CD4-positive, CD25-positive, alpha-beta regulatory T cell (primary cell): ENCODE measurements around the gene SOSTDC1. TPM values are rescaled to one million over a fixed set of nuclear protein-coding genes. Genes with fewer than 3 reads are reported as not detected.

Source experiments
- ATAC-seq, 2 donors: fragments of 150-1000 bp; cut with Tn5 transposase; one replicate each; pipeline ENCODE4 v1.10.0; 2021; ENCODE audit warnings: low read depth in 2 of 2, moderate number of reproducible peaks in 2 of 2, moderate library complexity in 1 of 2
- DNase-seq, 3 donors: peaks; one replicate each; pipeline versions ENCODE4 v3.0.0 to v3.0.0-alpha.2; 2012 to 2022; ENCODE audit warnings: mixed read lengths in 1 of 3
- H3K27ac ChIP-seq: one replicate; pipeline ENCODE4 v1.7.0; 2013; ENCODE audit warnings: mild to moderate bottlenecking, low read length; ENCODE audit not compliant: insufficient read depth, poor library complexity, severe bottlenecking
- H3K27me3 ChIP-seq: one replicate; pipeline ENCODE4 v1.7.0; 2013; ENCODE audit warnings: low read length; ENCODE audit not compliant: control insufficient read depth, insufficient read depth
- H3K36me3 ChIP-seq: one replicate; pipeline ENCODE4 v1.7.0; 2013; ENCODE audit warnings: mild to moderate bottlenecking, low read length, moderate library complexity; ENCODE audit not compliant: control insufficient read depth, insufficient read depth
- H3K4me1 ChIP-seq: 2 replicates; pipeline ENCODE4 v1.7.0; 2013; ENCODE audit warnings: mild to moderate bottlenecking, low read length; ENCODE audit not compliant: insufficient read depth, control insufficient read depth, poor library complexity, severe bottlenecking
- H3K4me3 ChIP-seq: one replicate; pipeline ENCODE4 v1.7.0; 2013; ENCODE audit warnings: low read depth, mild to moderate bottlenecking, low read length, moderate library complexity
- H3K9me3 ChIP-seq, 2 experiments: 1 replicate in 1 of 2; 2 replicates in 1 of 2; pipeline ENCODE4 v1.7.0; 2013; ENCODE audit warnings: low read length in 2 of 2, mild to moderate bottlenecking in 1 of 2, moderate library complexity in 1 of 2; ENCODE audit not compliant: control insufficient read depth in 2 of 2
- H3K27ac Mint-ChIP-seq, 3 donors: one replicate each; pipeline ENCODE4 v1.8.0; 2020 to 2022; ENCODE audit warnings: mild to moderate bottlenecking in 3 of 3, mixed read lengths in 3 of 3, moderate library complexity in 2 of 3
- H3K27me3 Mint-ChIP-seq: one replicate; pipeline ENCODE4 v1.8.0; 2022; ENCODE audit warnings: mild to moderate bottlenecking, mixed read lengths
- H3K36me3 Mint-ChIP-seq: one replicate; pipeline ENCODE4 v1.8.0; 2020; ENCODE audit warnings: mixed read lengths
- H3K4me1 Mint-ChIP-seq, 4 donors: one replicate each; pipeline ENCODE4 v1.8.0; 2020 to 2022; ENCODE audit warnings: mixed read lengths in 4 of 4, mild to moderate bottlenecking in 1 of 4
- H3K4me3 Mint-ChIP-seq, 4 donors: one replicate each; pipeline ENCODE4 v1.8.0; 2020 to 2022; ENCODE audit warnings: mild to moderate bottlenecking in 4 of 4, mixed read lengths in 4 of 4, moderate library complexity in 3 of 4
- H3K9me3 Mint-ChIP-seq, 7 donors: one replicate each; pipeline ENCODE4 v1.8.0; 2020 to 2022; ENCODE audit warnings: mixed read lengths in 7 of 7, mild to moderate bottlenecking in 3 of 7, moderate library complexity in 2 of 7
- polyA plus RNA-seq, 4 donors: library from polyadenylated mRNA; unstranded; fragments of 300-500 nt; fragmentation: Illumina TruSeq; gene quantifications; one replicate each; pipeline ENCODE4 v1.2.3, GENCODE V29; 2021
- total RNA-seq: library from RNA; stranded (reverse); gene quantifications from one replicate; pipeline ENCODE4 v1.2.3, GENCODE V29; 2022

SOSTDC1 gene
- total and polyA plus RNA-seq, 5 donors from 2014 or later: not detected

DNA sequence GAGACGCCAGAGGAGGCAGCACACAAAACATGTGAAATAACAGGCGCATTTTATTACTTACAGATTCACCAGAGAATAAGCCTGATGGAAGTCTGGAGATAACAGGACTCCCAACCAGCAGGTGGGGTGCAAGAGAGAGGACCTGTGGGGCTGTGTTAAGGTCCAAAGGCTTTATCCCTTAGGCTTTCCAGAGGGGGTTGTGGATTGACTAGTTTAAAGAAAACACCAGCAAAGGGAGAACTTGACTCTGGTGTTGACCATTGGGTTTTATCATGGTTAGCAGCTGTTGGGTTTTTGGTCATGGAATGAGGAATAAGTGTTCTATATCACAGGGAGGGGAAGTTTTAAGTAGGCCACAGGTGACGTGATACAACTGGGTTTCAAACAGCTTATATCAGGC lies 42.6 kb downstream of the SOSTDC1 start:
- peaks cover 0 to 1% (median 0%) of the 10 kb centered on the region in 7 donors for H3K9me3 Mint-ChIP-seq

DNA sequence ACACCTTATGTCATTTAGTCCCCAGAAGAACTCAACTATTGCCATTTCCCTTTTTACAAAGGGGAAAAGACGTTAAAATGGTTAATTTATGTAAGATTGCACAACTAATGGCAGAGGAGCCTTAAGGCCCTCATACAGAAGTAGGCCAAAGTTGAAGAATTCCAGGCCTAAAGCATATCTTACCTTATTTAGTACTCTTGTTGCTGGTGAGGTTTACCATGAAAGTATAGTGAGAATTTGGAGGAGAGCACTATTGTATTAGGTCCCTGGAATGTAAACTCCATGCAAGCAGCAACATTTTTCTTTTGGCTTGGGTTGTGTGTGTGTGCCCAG lies 43.5 kb downstream of the SOSTDC1 start:
- peaks cover 0 to 16% (median 3%) of the 10 kb centered on the region in 4 donors for H3K4me1 Mint-ChIP-seq
- no peak for ATAC-seq
- peaks cover 19% of the 10 kb centered on the region for H3K27me3 Mint-ChIP-seq
- no peaks in the 10 kb centered on the region for H3K27me3 ChIP-seq
- no peak overlapping the region for H3K27ac ChIP-seq
- H3K36me3 Mint-ChIP-seq: no peaks in the 10 kb centered on the region
- no peaks in the 10 kb centered on the region for H3K9me3 ChIP-seq
- H3K4me3 Mint-ChIP-seq: peak overlapping the region; percentile 7 to 75 (median 69)
- peak overlapping the region in 1 of 3 donors; percentile 32 for H3K27ac Mint-ChIP-seq
- no peaks in the 10 kb centered on the region for H3K36me3 ChIP-seq
- H3K9me3 Mint-ChIP-seq: peaks cover 0 to 1% (median 0%) of the 10 kb centered on the region in 7 donors
- no peak overlapping the region for H3K4me3 ChIP-seq
- H3K4me1 ChIP-seq: peaks cover 10% of the 10 kb centered on the region
- DNase-seq: no peak

More for the DNA sequence above, 42.6 kb downstream of the SOSTDC1 start:
- Mint-ChIP-seq H3K27me3 (peaks cover 19% of the 10 kb centered on the region), H3K27ac (peak overlapping the region in 2 of 3 donors; percentile 34 to 47), H3K4me3 (no peak overlapping the region), H3K36me3 (no peaks in the 10 kb centered on the region), H3K4me1 (peaks cover 0 to 16% (median 3%) of the 10 kb centered on the region in 4 donors)
- ATAC-seq (no peak), DNase-seq (no peak)
- peaks cover 10% of the 10 kb centered on the region for H3K4me1 ChIP-seq
- no peak overlapping the region for H3K27ac ChIP-seq
- H3K36me3 ChIP-seq: no peaks in the 10 kb centered on the region
- H3K9me3 ChIP-seq: no peaks in the 10 kb centered on the region
- no peaks in the 10 kb centered on the region for H3K27me3 ChIP-seq
- no peak overlapping the region for H3K4me3 ChIP-seq

DNA sequence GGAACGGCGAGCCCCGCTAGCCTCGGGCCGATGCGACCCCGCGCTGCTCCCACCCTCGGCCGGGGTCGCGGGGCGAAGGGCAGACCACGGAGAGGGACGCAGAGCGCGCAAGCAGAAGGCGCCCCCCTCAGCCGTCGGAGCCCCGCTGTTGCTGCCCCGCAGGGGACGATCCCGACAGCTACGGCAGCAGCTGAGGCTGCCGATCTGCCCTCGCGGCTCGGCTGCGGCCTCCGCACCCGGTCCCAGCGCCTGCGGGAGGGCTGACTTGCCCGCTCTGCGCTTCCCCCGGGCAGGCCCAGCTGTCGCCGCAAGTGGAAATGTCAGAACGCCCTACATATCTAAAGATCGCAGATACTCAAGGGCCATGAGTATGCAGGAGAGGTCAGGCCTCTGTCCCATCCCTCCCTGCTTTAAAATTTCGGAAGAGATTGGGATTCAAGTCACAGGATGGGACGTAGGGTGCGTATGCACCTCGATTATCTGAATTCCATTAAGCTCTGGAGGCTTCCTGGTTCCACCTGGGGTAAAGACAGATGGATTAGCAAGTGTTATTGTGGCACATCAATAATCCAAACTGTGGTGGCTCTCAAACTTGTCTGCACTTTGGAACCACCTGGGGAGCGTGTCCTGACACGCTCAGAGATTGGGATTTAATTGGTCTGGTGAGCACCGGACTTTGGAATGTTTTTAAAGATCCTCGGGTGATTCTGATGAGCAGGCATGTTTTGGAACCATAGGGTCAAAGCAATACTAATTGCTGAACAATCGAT lies 44.0 kb downstream of the SOSTDC1 start, which contains the start of gene CRPPA:
Gene CRPPA, minus strand, starts transcription at position 206 of the 770 bp plus-strand sequence. CDS start 216 bp downstream, outside the sequence.
- Histone ChIP-seq H3K4me1 (peaks cover 10% of the 10 kb centered on the region), H3K4me3 (peak within 1 kb of the TSS; percentile 38), H3K27ac (peak within 1 kb of the TSS; percentile 66), H3K36me3 (no peaks in the 10 kb centered on the region), H3K9me3 (no peaks in the 10 kb centered on the region), H3K27me3 (no peaks in the 10 kb centered on the region)
- Mint-ChIP-seq H3K36me3 (no peaks in the 10 kb centered on the region), H3K27ac (peak within 1 kb of the TSS; percentile 27 to 86 (median 82)), H3K27me3 (peaks cover 19% of the 10 kb centered on the region), H3K4me1 (peaks cover 0 to 16% (median 3%) of the 10 kb centered on the region in 4 donors), H3K9me3 (peaks cover 0 to 1% (median 0%) of the 10 kb centered on the region in 7 donors), H3K4me3 (peak within 1 kb of the TSS; percentile 78 to 91 (median 86))
- ATAC-seq (peak; percentile 5 to 8), DNase-seq (peak in 2 of 3 donors; percentile 3 to 54)

DNA sequence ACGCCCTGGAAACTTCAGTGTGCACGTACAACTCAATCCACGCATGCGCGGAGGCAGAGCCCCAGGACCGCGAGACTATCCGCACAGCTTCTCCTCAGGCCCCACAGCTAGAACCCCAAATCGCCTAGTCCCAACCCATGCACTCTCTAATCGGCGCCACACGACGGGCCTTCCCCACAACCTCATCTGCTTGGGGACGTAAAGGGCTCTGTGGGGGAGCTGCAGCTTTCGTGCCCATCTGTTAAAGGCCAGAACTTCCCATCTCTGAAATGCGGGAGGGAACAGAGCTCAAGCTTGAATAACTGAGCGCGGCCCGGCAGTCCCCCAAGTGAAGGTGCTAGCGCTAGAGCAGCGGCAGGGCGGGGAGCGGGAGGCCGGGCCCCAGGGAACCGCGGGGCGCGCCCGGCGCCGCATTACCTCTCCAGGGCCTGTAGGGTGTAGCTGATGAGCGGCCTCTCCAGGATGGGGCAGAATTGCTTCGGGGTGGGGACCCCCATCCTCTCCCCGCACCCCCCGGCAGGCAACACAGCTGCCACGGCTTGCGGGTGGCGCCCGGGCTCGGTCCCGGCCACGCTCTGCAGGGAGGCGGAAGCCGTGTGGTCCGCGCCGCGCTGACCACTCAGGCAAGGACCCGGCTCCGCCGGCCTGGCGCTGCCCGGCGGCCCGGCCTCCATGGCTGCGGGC lies 44.7 kb downstream of the SOSTDC1 start:
- H3K27ac ChIP-seq: peak overlapping the region; percentile 66
- no peaks in the 10 kb centered on the region for H3K9me3 ChIP-seq
- peaks cover 0 to 1% (median 0%) of the 10 kb centered on the region in 7 donors for H3K9me3 Mint-ChIP-seq
- H3K4me3 ChIP-seq: peak overlapping the region; percentile 38
- H3K27me3 Mint-ChIP-seq: peaks cover 13% of the 10 kb centered on the region
- peaks cover 0 to 16% (median 3%) of the 10 kb centered on the region in 4 donors for H3K4me1 Mint-ChIP-seq
- peak; percentile 53 to 93 (median 83) for DNase-seq
- ATAC-seq: peak; percentile 82 to 88
- H3K27ac Mint-ChIP-seq: peak overlapping the region; percentile 27 to 86 (median 82)
- no peaks in the 10 kb centered on the region for H3K36me3 Mint-ChIP-seq
- peak overlapping the region; percentile 78 to 91 (median 86) for H3K4me3 Mint-ChIP-seq
- H3K4me1 ChIP-seq: peaks cover 10% of the 10 kb centered on the region
- no peaks in the 10 kb centered on the region for H3K36me3 ChIP-seq
- H3K27me3 ChIP-seq: no peaks in the 10 kb centered on the region

DNA sequence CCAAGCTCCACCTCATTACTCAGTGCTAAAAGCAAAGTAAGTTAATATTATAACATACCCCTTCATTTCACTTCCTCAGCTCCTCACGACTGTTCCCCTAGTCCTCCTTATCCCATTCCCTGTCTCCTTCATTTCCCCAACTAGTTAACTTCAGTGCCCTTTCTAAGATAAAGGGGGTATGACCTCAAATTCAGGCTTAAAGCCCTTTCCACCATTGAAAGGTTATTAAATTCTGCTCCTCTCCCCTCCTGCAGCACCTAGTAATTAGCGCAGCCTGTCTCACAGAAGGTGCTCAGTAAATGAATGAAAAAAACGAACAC lies 45.2 kb downstream of the SOSTDC1 start:
- Mint-ChIP-seq H3K4me3 (peak overlapping the region; percentile 78 to 91 (median 86)), H3K9me3 (peaks cover 0 to 1% (median 0%) of the 10 kb centered on the region in 7 donors), H3K4me1 (peaks cover 0 to 16% (median 3%) of the 10 kb centered on the region in 4 donors), H3K27me3 (peaks cover 10% of the 10 kb centered on the region), H3K36me3 (no peaks in the 10 kb centered on the region), H3K27ac (peak overlapping the region; percentile 27 to 86 (median 82))
- DNase-seq (no peak), ATAC-seq (no peak)
- Histone ChIP-seq H3K27me3 (no peaks in the 10 kb centered on the region), H3K9me3 (no peaks in the 10 kb centered on the region), H3K4me3 (peak overlapping the region; percentile 38), H3K27ac (peak overlapping the region; percentile 66), H3K36me3 (no peaks in the 10 kb centered on the region), H3K4me1 (peaks cover 10% of the 10 kb centered on the region)

DNA sequence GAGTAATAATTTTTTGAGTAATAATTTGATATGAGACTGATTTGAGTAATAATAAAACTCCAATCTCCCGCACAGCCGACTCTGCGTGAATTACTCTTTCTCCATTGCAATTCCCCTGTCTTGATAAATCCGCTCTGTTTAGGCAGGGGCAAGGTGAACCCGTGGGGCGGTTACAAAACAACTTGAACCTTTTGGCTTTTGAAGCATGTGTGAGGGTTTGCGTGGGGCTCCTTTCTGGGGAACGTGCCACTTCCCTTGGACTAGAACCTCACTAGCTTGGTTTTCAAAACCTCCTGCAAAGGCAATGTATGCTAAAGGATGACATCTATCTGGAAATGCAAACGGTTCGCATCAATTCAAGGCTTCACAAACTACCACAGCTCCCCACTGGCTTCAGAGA lies 45.7 kb downstream of the SOSTDC1 start:
- Histone ChIP-seq H3K27ac (peak overlapping the region; percentile 66), H3K27me3 (no peaks in the 10 kb centered on the region), H3K4me1 (peaks cover 10% of the 10 kb centered on the region), H3K9me3 (no peaks in the 10 kb centered on the region), H3K36me3 (no peaks in the 10 kb centered on the region), H3K4me3 (no peak overlapping the region)
- peaks cover 0 to 1% (median 0%) of the 10 kb centered on the region in 7 donors for H3K9me3 Mint-ChIP-seq
- ATAC-seq (no peak), DNase-seq (no peak)
- peak overlapping the region in 2 of 3 donors; percentile 38 to 82 for H3K27ac Mint-ChIP-seq
- H3K27me3 Mint-ChIP-seq: peaks cover 10% of the 10 kb centered on the region
- H3K4me3 Mint-ChIP-seq: peak overlapping the region in 2 of 4 donors; percentile 86 to 87
- H3K36me3 Mint-ChIP-seq: no peaks in the 10 kb centered on the region
- H3K4me1 Mint-ChIP-seq: peaks cover 0 to 16% (median 3%) of the 10 kb centered on the region in 4 donors

DNA sequence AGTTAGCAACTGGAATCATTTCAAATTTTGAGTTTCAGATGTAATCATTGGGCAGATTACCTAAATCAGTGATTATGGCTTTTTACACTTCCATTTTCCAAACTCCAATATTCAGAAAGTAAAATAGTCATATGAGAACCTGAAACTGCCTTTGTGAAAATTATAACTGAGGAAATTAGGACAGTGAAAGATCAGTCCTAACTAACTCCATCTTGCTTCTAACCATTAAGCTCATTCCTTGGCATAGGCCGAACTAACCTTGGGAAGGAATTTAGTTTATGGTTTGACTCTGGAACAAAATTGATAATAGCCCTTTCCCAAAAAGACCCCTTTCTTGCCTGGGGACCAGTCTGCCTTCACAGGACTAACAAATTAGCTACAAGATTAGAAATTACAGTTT lies 46.4 kb downstream of the SOSTDC1 start:
- Mint-ChIP-seq H3K36me3 (no peaks in the 10 kb centered on the region), H3K4me3 (peak overlapping the region in 1 of 4 donors; percentile 26)

More for the DNA sequence above, 46.4 kb downstream of the SOSTDC1 start:
- peaks cover 0 to 16% (median 3%) of the 10 kb centered on the region in 4 donors for H3K4me1 Mint-ChIP-seq
- H3K36me3 ChIP-seq: no peaks in the 10 kb centered on the region
- H3K27ac Mint-ChIP-seq: no peak overlapping the region
- ATAC-seq: no peak
- H3K4me1 ChIP-seq: peaks cover 10% of the 10 kb centered on the region
- H3K27me3 ChIP-seq: no peaks in the 10 kb centered on the region
- no peak overlapping the region for H3K27ac ChIP-seq
- no peaks in the 10 kb centered on the region for H3K9me3 ChIP-seq
- DNase-seq: no peak
- peaks cover 0 to 1% (median 0%) of the 10 kb centered on the region in 7 donors for H3K9me3 Mint-ChIP-seq
- H3K4me3 ChIP-seq: no peak overlapping the region
- peaks cover 10% of the 10 kb centered on the region for H3K27me3 Mint-ChIP-seq
